HG02852 (cell line): Measurements from ENCODE around the gene RBM20.
A peak's percentile ranks its signal among the peaks of the same experiment; 100 is the strongest.

Experiments used
- ATAC-seq: cut with Tn5 transposase; IDR thresholded peaks from one replicate; pipeline ENCODE4 v1.9.1; 2021; ENCODE audit warnings: mild to moderate bottlenecking, moderate library complexity; ENCODE audit not compliant: unreplicated experiment

RBM20 gene

GRCh38 chr10:110845192-110845755 is 201.1 kb downstream of the RBM20 start:
- no peak for ATAC-seq

- no peak for ATAC-seq
Measured at GRCh38 chr10:110845756-110846620, 201.9 kb downstream of the RBM20 start.

DNA sequence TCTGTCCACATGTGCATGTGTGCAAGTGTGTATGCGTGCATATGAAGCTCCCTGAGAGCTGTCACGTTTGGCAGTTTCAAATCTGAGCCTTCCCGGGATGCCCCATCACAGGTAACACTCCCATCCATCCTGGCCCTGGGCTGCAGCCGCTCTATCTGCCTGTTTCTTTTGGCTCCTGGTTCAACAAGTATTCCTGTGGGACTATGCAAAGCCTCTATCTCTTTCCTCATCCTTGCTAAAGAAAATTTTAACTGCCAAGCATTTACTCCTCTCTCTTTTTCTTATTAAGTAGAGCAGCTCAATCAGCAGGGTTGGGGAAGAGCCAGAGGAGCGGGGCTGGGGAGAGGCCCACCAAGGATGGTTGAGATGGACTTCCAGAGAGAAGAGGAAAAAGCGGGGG is 203.2 kb downstream of the RBM20 start:
- ATAC-seq = no peak

- no peak for ATAC-seq
Measured at GRCh38 chr10:110848106-110848505, 204.0 kb downstream of the RBM20 start.

GRCh38 chr10:110850099-110850498 is 206.0 kb downstream of the RBM20 start:
- no peak for ATAC-seq

- ATAC-seq = no peak
Measured at GRCh38 chr10:110851020-110851612, 207.0 kb downstream of the RBM20 start.

DNA sequence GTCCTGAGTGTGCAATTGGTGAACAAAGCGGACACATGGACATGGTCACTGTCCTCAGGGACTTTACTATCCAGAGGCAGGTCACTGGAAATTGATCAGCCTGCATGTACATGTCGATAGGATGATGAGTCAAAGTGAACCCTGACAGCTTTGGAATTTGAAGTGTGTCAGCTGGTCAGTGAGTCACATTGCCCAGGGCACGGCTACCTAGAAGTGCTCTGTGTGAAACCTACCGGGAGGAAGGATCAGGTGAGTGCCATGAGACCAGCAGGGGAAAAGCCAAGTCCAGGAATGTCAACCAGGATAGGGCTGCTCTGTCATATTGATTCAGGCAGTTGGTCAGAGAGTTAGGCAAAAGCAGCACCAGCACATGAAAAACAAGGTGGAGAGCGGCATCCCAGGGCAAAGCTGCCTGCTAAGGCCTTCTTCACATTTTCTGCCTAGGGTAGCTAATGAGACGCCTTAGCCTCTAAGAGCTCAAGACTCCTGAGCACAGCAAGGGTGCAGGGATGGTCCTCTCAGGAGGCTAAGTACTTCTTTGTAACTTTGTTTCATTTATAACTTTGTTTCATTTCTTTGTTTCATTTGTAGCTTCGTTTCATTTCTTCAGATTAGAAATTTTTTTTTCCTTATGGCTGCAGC is 208.2 kb downstream of the RBM20 start:
- ATAC-seq = no peak

DNA sequence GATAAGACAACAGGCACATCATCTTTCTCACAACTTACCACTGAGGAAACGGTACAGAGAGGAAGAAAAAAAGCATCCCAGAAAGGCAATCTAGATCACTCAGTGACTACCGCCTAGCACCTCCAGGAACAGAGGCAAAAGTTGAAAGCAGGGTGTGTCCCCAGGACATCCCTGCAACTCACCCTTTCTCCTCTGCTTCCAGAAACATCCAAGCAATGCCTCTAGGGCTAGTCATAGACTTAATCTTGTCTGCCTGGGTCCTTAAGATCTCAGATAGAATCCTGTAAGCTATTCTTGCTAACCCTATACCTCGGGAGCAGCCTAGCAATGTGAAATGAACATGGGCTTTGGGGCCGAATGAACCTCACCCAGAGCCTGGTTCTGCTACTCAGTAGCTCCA is 208.8 kb downstream of the RBM20 start:
- no peak for ATAC-seq

DNA sequence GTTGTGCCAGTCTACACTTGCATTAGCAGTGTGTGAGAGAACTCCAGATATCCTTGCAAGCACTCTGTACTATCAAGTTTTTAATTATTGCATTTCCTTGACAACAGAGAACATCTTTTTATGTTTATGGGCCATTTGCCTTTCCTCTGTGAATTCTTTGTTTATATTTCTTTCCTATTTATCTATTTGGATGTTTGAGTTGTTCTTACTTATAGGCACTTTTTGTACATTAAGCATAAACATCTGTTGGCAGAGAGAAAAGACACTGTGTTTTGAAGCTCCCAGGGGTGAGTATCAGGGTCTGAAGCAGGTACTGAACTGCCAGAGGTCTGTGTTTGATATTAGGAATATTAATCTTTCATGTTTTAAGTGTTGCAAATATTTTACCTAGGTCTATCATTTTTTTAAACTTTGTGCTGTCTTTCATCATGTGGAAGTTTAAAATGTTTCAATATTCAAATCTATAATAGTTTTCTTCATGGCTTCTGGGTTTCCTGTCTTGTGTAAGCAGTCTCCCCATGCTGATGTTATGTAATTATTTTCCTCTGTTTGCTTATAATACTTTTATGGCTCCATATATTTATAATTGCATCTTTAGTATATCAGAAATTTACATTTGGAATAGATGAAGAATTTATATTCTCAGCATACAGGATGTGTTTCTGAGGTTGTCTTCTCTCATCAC is 209.9 kb downstream of the RBM20 start:
- ATAC-seq = no peak

DNA sequence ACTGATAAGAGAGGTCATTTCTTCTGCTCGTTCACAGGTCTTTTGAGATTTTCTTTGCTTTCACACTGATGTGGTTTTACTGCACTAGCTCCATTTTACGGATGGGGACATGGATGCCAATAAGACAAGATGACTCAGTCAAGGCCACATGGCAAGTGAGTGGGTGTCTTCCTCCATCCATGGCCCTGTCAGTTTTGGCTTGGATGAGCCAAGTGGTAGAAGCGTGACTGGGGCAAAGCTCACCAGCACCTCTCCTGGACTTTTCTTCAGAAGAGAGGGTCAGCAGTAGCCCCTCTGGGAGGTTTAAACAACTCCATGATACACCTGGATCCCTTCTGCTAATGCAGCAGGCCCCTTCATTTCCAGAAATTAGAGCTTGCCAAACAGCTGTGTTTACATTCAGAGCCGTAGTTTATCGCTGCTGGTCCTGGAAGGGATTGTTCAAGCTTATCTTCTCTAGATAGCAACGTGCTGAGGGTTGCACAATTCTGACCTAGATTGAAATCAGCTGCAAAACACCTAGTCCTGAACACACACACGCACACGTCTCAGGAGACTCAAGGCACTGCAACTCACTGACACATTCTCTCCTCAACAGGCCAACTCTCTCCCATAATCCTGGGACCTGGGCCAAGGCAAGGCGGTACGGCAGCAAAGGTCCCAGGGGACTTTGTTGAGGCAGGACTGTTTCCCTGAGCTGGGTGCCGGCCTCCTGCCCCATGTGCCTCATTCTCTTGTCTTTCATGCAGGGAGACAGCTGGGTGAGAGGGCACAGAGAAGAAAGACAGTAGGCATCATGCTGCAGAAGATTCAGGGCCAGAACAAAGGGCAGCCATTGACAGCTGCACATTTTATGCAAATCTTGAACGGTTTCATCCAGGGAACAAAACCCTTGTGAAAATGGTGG is 213.4 kb downstream of the RBM20 start:
- ATAC-seq = no peak

DNA sequence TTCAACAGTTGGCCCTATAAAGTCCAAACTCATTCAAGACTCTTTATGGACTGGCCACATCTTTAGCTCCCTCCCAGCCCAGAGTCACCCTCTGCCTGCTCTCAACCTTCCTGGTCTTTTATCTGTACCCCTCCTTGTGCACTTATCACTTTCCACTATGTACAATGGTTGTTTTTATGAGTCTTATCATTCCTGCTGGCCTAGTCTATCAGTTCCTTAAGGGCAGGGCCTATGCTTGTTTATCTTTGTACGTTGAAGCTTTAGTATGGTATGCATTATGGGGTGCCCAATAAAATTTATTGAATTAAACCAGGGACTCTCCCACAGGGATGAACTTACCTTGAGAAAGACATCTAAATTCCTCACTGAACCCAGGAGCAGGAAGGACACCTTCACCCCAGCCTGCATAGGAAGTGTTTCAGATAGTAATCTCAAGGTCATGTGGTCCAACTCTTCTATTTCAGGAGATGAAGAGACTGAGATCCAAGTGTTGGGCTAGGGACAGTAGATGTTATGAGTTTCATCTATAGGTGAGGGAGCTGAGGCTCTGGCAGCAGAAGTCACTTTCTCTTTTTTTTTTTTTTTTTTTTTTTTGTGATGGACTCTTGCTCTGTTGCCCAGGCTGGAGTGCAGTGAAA is 214.3 kb downstream of the RBM20 start:
- ATAC-seq = no peak

DNA sequence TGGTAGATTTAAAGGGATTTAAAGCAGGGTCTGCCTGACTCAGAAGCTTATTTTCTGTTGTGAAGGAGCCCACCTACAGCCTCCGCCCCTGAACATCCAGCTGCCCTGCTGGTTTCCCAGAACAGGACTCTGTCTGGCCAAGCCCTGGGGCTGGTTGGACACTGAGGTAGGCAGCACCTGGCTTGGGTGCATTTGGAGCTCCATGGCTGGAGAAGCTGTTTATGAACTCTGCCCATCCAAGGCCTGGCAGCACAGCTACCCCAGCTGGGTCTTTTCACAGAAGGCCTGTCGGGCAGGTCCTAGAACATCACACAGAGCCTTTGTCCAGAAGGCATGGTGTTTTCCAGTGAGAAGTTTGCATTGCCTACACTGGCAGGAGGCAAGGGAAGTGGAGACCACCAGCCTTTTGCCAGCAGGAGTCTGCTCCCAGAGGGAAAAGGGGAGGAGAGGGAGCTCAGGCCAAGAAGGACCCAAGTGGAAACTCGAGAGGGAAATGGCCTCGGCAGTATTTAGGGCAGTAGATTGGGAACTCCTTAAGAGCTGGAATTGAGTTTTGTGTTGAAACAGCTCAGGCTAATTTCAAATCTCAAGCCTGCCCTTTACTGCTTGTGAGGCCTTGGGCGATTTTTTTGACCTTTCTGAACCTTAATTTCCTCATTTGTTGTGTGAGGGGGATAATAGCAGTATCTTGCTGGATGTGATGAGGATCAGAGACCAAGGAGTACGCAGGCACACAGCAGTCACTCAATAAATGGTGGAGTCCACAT is 215.3 kb downstream of the RBM20 start:
- no peak for ATAC-seq

GRCh38 chr10:110859973-110860376 is 215.8 kb downstream of the RBM20 start:
- no peak for ATAC-seq

- peak; percentile 55 for ATAC-seq
Measured at GRCh38 chr10:110860576-110861241, 216.6 kb downstream of the RBM20 start.

GRCh38 chr10:110861476-110861875 is 217.3 kb downstream of the RBM20 start:
- ATAC-seq = no peak

- ATAC-seq = no peak
Measured at GRCh38 chr10:110861930-110862649, 218.0 kb downstream of the RBM20 start.

GRCh38 chr10:110862961-110863360 is 218.8 kb downstream of the RBM20 start:
- ATAC-seq = no peak

GRCh38 chr10:110863361-110863760 is 219.2 kb downstream of the RBM20 start:
- ATAC-seq = no peak
